Mesenchymal stem cell (in vitro differentiated cells and primary cell): ENCODE data around the gene CRLF1.
A peak's percentile ranks its signal among the peaks of the same experiment; 100 is the strongest.

ENCODE experiments used
- DNase-seq: peaks from one replicate; pipeline ENCODE4 v3.0.0-alpha.2; 2013
- H2AFZ ChIP-seq: one replicate; pipeline ENCODE4 v1.6.1; 2013; ENCODE audit warnings: low read depth, mild to moderate bottlenecking, control low read depth, inconsistent platforms, low read length, moderate library complexity
- H2AK5ac ChIP-seq: 2 replicates; pipeline ENCODE4 v1.6.1; 2013; ENCODE audit warnings: low read length, moderate library complexity, mild to moderate bottlenecking, inconsistent platforms; ENCODE audit not compliant: severe bottlenecking
- H2BK120ac ChIP-seq: one replicate; pipeline ENCODE4 v1.6.1; 2013; ENCODE audit warnings: low read depth, mild to moderate bottlenecking, inconsistent platforms, low read length, moderate library complexity
- H2BK12ac ChIP-seq, 2 experiments: one replicate each; pipeline ENCODE4 v1.6.1; 2013; ENCODE audit warnings: inconsistent platforms in 2 of 2, low read length in 2 of 2, mild to moderate bottlenecking in 2 of 2, moderate library complexity in 2 of 2, control low read depth in 1 of 2
- H2BK15ac ChIP-seq: one replicate; pipeline ENCODE4 v1.6.1; 2013; ENCODE audit warnings: mild to moderate bottlenecking, low read depth, inconsistent platforms; ENCODE audit not compliant: poor library complexity, severe bottlenecking
- H2BK5ac ChIP-seq: 2 replicates; pipeline ENCODE4 v1.6.1; 2013; ENCODE audit warnings: low read depth, mild to moderate bottlenecking, low read length, control low read depth, inconsistent platforms; ENCODE audit not compliant: poor library complexity, severe bottlenecking
- H3K14ac ChIP-seq, 2 experiments: one replicate each; pipeline ENCODE4 v1.6.1; 2013; ENCODE audit warnings: inconsistent platforms in 2 of 2, low read length in 2 of 2, control low read depth in 1 of 2, mild to moderate bottlenecking in 1 of 2, moderate library complexity in 1 of 2
- H3K18ac ChIP-seq, 2 experiments: one replicate each; pipeline ENCODE4 v1.6.1; 2013; ENCODE audit warnings: inconsistent platforms in 2 of 2, low read length in 2 of 2, control low read depth in 1 of 2, low read depth in 1 of 2, mild to moderate bottlenecking in 1 of 2
- H3K23ac ChIP-seq, 2 experiments: one replicate each; pipeline ENCODE4 v1.6.1; 2013; ENCODE audit warnings: inconsistent platforms in 2 of 2, low read length in 2 of 2, mild to moderate bottlenecking in 2 of 2, moderate library complexity in 2 of 2, control low read depth in 1 of 2
- H3K27ac ChIP-seq: 2 replicates; pipeline ENCODE4 v1.5.1; 2013; ENCODE audit warnings: mild to moderate bottlenecking, moderate library complexity, low read length, control low read depth, inconsistent platforms; ENCODE audit not compliant: poor library complexity, severe bottlenecking
- H3K27me3 ChIP-seq, 2 experiments: 2 replicates each; pipeline versions ENCODE4 v1.6.1 to v1.7.0; 2013; ENCODE audit warnings: low read length in 2 of 2, mild to moderate bottlenecking in 2 of 2, moderate library complexity in 2 of 2, control low read depth in 1 of 2, inconsistent platforms in 1 of 2; ENCODE audit not compliant: control insufficient read depth in 1 of 2, insufficient read depth in 1 of 2
- H3K36me3 ChIP-seq, 2 experiments: 2 replicates each; pipeline versions ENCODE4 v1.6.1 to v1.7.0; 2013; ENCODE audit warnings: low read length in 2 of 2, control low read depth in 1 of 2, inconsistent platforms in 1 of 2, low read depth in 1 of 2, mild to moderate bottlenecking in 1 of 2; ENCODE audit not compliant: insufficient read depth in 2 of 2, control insufficient read depth in 1 of 2
- H3K4ac ChIP-seq, 2 experiments: one replicate each; pipeline ENCODE4 v1.6.1; 2013; ENCODE audit warnings: inconsistent platforms in 2 of 2, low read length in 2 of 2, mild to moderate bottlenecking in 2 of 2, moderate library complexity in 2 of 2, control low read depth in 1 of 2, low read depth in 1 of 2
- H3K4me1 ChIP-seq: 2 replicates; pipeline ENCODE4 v1.6.1; 2013; ENCODE audit warnings: low read depth, low read length, control low read depth; ENCODE audit not compliant: control insufficient read depth, insufficient read depth
- H3K4me2 ChIP-seq: 2 replicates; pipeline ENCODE4 v1.6.1; 2013; ENCODE audit warnings: low read length, mild to moderate bottlenecking, inconsistent platforms; ENCODE audit not compliant: poor library complexity, severe bottlenecking
- H3K4me3 ChIP-seq, 2 experiments: 2 replicates each; pipeline versions ENCODE4 v1.5.1 to v1.7.0; 2013; ENCODE audit warnings: low read length in 2 of 2, mild to moderate bottlenecking in 2 of 2, control low read depth in 1 of 2, low read depth in 1 of 2; ENCODE audit not compliant: insufficient read depth in 1 of 2
- H3K79me1 ChIP-seq: replicated peaks from 2 replicates; pipeline ENCODE4 v1.6.1; 2013; ENCODE audit warnings: mild to moderate bottlenecking, control low read depth, low read length, inconsistent platforms; ENCODE audit not compliant: poor library complexity, severe bottlenecking
- H3K9ac ChIP-seq: 2 replicates; pipeline ENCODE4 v1.7.0; 2013; ENCODE audit warnings: mild to moderate bottlenecking, low read length, moderate library complexity
- H3K9me3 ChIP-seq: 2 replicates; pipeline ENCODE4 v1.7.0; 2013; ENCODE audit warnings: mild to moderate bottlenecking, low read length; ENCODE audit not compliant: control insufficient read depth
- H4K8ac ChIP-seq: one replicate; pipeline ENCODE4 v1.6.1; 2013; ENCODE audit warnings: inconsistent platforms, mild to moderate bottlenecking, low read length, moderate library complexity
- H4K91ac ChIP-seq: one replicate; pipeline ENCODE4 v1.6.1; 2013; ENCODE audit warnings: mild to moderate bottlenecking, low read length, inconsistent platforms
- WGBS: methylation state at CpG from one replicate; pipeline ENCODE4 v1.1.7; 2013; ENCODE audit warnings: mixed read lengths; 5-methylcytosine and 5-hydroxymethylcytosine counted together

CRLF1 gene

GRCh38 chr19:18647371-18647767 is 40.8 kb upstream of the CRLF1 start:
- peaks cover 0 to 9% of the 10 kb centered on the region in 2 experiments for H3K36me3 ChIP-seq
- H3K4me2 ChIP-seq: no peak overlapping the region
- H3K27ac ChIP-seq: no peak overlapping the region
- peaks cover 7% of the 10 kb centered on the region for H3K9me3 ChIP-seq
- peak overlapping the region in 1 of 2 experiments; percentile 56 for H2BK12ac ChIP-seq
- 100% methylated on average over 1 of the region's 1 CpG for WGBS
- no peak overlapping the region for H3K14ac ChIP-seq
- no peak overlapping the region for H3K4me3 ChIP-seq
- peaks cover 35% of the 10 kb centered on the region for H3K79me1 ChIP-seq
- no peak for DNase-seq
- H3K23ac ChIP-seq: no peak overlapping the region
- no peak overlapping the region for H2AK5ac ChIP-seq
- no peak overlapping the region for H2BK120ac ChIP-seq
- H3K9ac ChIP-seq: no peak overlapping the region
- no peak overlapping the region for H2AFZ ChIP-seq
- no peak overlapping the region for H3K4ac ChIP-seq
- H2BK5ac ChIP-seq: no peak overlapping the region
- H3K4me1 ChIP-seq: peaks cover 48% of the 10 kb centered on the region
- H2BK15ac ChIP-seq: peak overlapping the region; percentile 21
- H3K27me3 ChIP-seq: no peaks in the 10 kb centered on the region
- no peak overlapping the region for H4K8ac ChIP-seq
- H3K18ac ChIP-seq: peak overlapping the region in 1 of 2 experiments; percentile 18
- no peak overlapping the region for H4K91ac ChIP-seq

- WGBS: 88% methylated on average over 32 of the region's 34 CpGs
- H2AK5ac ChIP-seq: no peak overlapping the region
- H4K91ac ChIP-seq: peak overlapping the region; percentile 34
- H3K18ac ChIP-seq: no peak overlapping the region
- peaks cover 44% of the 10 kb centered on the region for H3K4me1 ChIP-seq
- H3K4me2 ChIP-seq: no peak overlapping the region
- peaks cover 0 to 7% of the 10 kb centered on the region in 2 experiments for H3K36me3 ChIP-seq
- no peak overlapping the region for H3K27ac ChIP-seq
- no peak overlapping the region for H2AFZ ChIP-seq
- no peak overlapping the region for H3K14ac ChIP-seq
- H3K23ac ChIP-seq: no peak overlapping the region
- no peak overlapping the region for H3K9ac ChIP-seq
- H2BK5ac ChIP-seq: no peak overlapping the region
- no peak overlapping the region for H4K8ac ChIP-seq
- H3K79me1 ChIP-seq: peaks cover 32% of the 10 kb centered on the region
- no peak overlapping the region for H3K4ac ChIP-seq
- no peak overlapping the region for H3K4me3 ChIP-seq
- peak overlapping the region; percentile 21 for H2BK15ac ChIP-seq
- H3K9me3 ChIP-seq: peaks cover 7% of the 10 kb centered on the region
- no peaks in the 10 kb centered on the region for H3K27me3 ChIP-seq
- no peak for DNase-seq
- peak overlapping the region in 1 of 2 experiments; percentile 56 for H2BK12ac ChIP-seq
- H2BK120ac ChIP-seq: no peak overlapping the region
Observed at GRCh38 chr19:18646535-18647370, 40.2 kb upstream of the CRLF1 start.

- 93% methylated on average over 13 of the region's 13 CpGs for WGBS
- no peak for DNase-seq
- H3K4ac ChIP-seq: peak overlapping the region in 1 of 2 experiments; percentile 20
Observed at GRCh38 chr19:18645035-18645511, 38.5 kb upstream of the CRLF1 start.

More at GRCh38 chr19:18645035-18645511, 38.5 kb upstream of the CRLF1 start:
- Histone ChIP-seq H4K91ac (no peak overlapping the region), H3K27ac (no peak overlapping the region), H2AFZ (no peak overlapping the region), H3K79me1 (peaks cover 32% of the 10 kb centered on the region), H3K4me3 (peak overlapping the region in 1 of 2 experiments; percentile 18), H3K9me3 (peaks cover 7% of the 10 kb centered on the region), H2AK5ac (no peak overlapping the region), H3K27me3 (no peaks in the 10 kb centered on the region), H3K4me1 (peaks cover 27% of the 10 kb centered on the region), H3K18ac (peak overlapping the region in 1 of 2 experiments; percentile 19), H3K23ac (no peak overlapping the region), H3K36me3 (peaks cover 0 to 4% of the 10 kb centered on the region in 2 experiments), H3K4me2 (no peak overlapping the region), H2BK15ac (no peak overlapping the region), H2BK120ac (no peak overlapping the region), H3K9ac (no peak overlapping the region), H3K14ac (peak overlapping the region in 1 of 2 experiments; percentile 12), H4K8ac (no peak overlapping the region), H2BK5ac (no peak overlapping the region), H2BK12ac (no peak overlapping the region)
